SK-N-SH (cell line): ENCODE data around the gene VEGFD.

Source experiments
- CHD2 ChIP-seq: fragments of 150-350 bp; IDR thresholded peaks from 2 replicates; pipeline ENCODE4 v1.6.1; 2018; ENCODE audit warnings: low read length; ENCODE audit not compliant: partially characterized antibody
- EP300 ChIP-seq, 2 experiments: IDR thresholded peaks; 2 replicates each; pipeline versions ENCODE4 v1.4.0 to v1.6.1; 2012; ENCODE audit warnings: borderline replicate concordance in 1 of 2, low read depth in 1 of 2, low read length in 1 of 2
- EZH2phosphoT487 ChIP-seq: fragments of 200-600 bp; sonication (generic); IDR thresholded peaks from 2 replicates; pipeline ENCODE4 v1.6.1; 2017; ENCODE audit warnings: low read depth, mixed run types, mild to moderate bottlenecking, antibody characterized with exemption, moderate library complexity, borderline replicate concordance
- GABPA ChIP-seq: IDR thresholded peaks from 2 replicates; pipeline ENCODE4 v1.4.0; 2012; ENCODE audit warnings: low read depth, mild to moderate bottlenecking
- NFIC ChIP-seq: IDR thresholded peaks from 2 replicates; pipeline ENCODE4 v1.4.0; 2012; ENCODE audit warnings: borderline replicate concordance
- RAD21 ChIP-seq: IDR thresholded peaks from 2 replicates; pipeline ENCODE4 v1.6.1; 2012; ENCODE audit warnings: mild to moderate bottlenecking, low read length
- RXRA ChIP-seq: IDR thresholded peaks from 2 replicates; pipeline ENCODE4 v1.4.0; 2012; ENCODE audit warnings: low read depth, mild to moderate bottlenecking, borderline replicate concordance
- SMC3 ChIP-seq: IDR thresholded peaks from 2 replicates; pipeline ENCODE4 v1.6.1; 2012; ENCODE audit warnings: low read depth, low read length, improper control_type of control experiment
- TAF1 ChIP-seq: IDR thresholded peaks from 2 replicates; pipeline ENCODE4 v1.6.1; 2012; ENCODE audit warnings: low read depth, mild to moderate bottlenecking, low read length, moderate library complexity, borderline replicate concordance
- TCF12 ChIP-seq: IDR thresholded peaks from 2 replicates; pipeline ENCODE4 v1.4.0; 2012
- USF1 ChIP-seq: IDR thresholded peaks from 2 replicates; pipeline ENCODE4 v1.4.0; 2012; ENCODE audit warnings: low read depth, borderline replicate concordance
- TF ChIP-seq, protein P1 (sequence below): fragments of 200-600 bp; sonication (generic); IDR thresholded peaks from 2 replicates; pipeline ENCODE4 v1.6.1; 2017; ENCODE audit warnings: antibody characterized with exemption, mild to moderate bottlenecking, moderate library complexity
- TF ChIP-seq, protein P2 (sequence below): IDR thresholded peaks from 2 replicates; pipeline ENCODE4 v1.4.0; 2012; ENCODE audit warnings: low read depth

GRCh38 chrX:15298780-15299179, 85.4 kb downstream of the VEGFD start:
- no peak for TF ChIP-seq NFIC
- TF ChIP-seq, protein P1, sequence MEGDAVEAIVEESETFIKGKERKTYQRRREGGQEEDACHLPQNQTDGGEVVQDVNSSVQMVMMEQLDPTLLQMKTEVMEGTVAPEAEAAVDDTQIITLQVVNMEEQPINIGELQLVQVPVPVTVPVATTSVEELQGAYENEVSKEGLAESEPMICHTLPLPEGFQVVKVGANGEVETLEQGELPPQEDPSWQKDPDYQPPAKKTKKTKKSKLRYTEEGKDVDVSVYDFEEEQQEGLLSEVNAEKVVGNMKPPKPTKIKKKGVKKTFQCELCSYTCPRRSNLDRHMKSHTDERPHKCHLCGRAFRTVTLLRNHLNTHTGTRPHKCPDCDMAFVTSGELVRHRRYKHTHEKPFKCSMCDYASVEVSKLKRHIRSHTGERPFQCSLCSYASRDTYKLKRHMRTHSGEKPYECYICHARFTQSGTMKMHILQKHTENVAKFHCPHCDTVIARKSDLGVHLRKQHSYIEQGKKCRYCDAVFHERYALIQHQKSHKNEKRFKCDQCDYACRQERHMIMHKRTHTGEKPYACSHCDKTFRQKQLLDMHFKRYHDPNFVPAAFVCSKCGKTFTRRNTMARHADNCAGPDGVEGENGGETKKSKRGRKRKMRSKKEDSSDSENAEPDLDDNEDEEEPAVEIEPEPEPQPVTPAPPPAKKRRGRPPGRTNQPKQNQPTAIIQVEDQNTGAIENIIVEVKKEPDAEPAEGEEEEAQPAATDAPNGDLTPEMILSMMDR: no peak
- TF ChIP-seq CHD2: no peak
- TF ChIP-seq RXRA: no peak
- no peak for TF ChIP-seq GABPA
- TF ChIP-seq TCF12: no peak
- no peak for TF ChIP-seq EP300 (IDR thresholded peaks at IDR 0.05; ENCODE audit: borderline replicate concordance in 1 of 2, low read depth in 1 of 2, low read length in 1 of 2)
- no peak for TF ChIP-seq USF1
- no peak for TF ChIP-seq TAF1
- TF ChIP-seq SMC3: no peak
- TF ChIP-seq, protein P2, sequence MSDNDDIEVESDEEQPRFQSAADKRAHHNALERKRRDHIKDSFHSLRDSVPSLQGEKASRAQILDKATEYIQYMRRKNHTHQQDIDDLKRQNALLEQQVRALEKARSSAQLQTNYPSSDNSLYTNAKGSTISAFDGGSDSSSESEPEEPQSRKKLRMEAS: no peak
- TF ChIP-seq EZH2phosphoT487: no peak
- TF ChIP-seq RAD21: no peak
